Measurements from ENCODE around the gene LMO2.

The LMO2 gene

GRCh38 chr11:33869481-33870422 is 22.1 kb downstream of the LMO2 start (continued):
- TF ChIP-seq, protein P1, sequence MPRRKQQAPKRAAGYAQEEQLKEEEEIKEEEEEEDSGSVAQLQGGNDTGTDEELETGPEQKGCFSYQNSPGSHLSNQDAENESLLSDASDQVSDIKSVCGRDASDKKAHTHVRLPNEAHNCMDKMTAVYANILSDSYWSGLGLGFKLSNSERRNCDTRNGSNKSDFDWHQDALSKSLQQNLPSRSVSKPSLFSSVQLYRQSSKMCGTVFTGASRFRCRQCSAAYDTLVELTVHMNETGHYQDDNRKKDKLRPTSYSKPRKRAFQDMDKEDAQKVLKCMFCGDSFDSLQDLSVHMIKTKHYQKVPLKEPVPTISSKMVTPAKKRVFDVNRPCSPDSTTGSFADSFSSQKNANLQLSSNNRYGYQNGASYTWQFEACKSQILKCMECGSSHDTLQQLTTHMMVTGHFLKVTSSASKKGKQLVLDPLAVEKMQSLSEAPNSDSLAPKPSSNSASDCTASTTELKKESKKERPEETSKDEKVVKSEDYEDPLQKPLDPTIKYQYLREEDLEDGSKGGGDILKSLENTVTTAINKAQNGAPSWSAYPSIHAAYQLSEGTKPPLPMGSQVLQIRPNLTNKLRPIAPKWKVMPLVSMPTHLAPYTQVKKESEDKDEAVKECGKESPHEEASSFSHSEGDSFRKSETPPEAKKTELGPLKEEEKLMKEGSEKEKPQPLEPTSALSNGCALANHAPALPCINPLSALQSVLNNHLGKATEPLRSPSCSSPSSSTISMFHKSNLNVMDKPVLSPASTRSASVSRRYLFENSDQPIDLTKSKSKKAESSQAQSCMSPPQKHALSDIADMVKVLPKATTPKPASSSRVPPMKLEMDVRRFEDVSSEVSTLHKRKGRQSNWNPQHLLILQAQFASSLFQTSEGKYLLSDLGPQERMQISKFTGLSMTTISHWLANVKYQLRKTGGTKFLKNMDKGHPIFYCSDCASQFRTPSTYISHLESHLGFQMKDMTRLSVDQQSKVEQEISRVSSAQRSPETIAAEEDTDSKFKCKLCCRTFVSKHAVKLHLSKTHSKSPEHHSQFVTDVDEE (CRISPR knock-in tag; IDR thresholded peaks at IDR 0.05): no peak
- TF ChIP-seq SNAI2 (CRISPR knock-in tag; IDR thresholded peaks at IDR 0.05) (no peak), ZNF565 (CRISPR knock-in tag; conservative IDR thresholded peaks at IDR 0.05; ENCODE audit: low read depth) (no peak), ARNTL (CRISPR knock-in tag; IDR thresholded peaks at IDR 0.05; ENCODE audit: borderline replicate concordance, low read depth) (no peak)

- no peak for TF ChIP-seq POU6F1 (CRISPR knock-in tag; IDR thresholded peaks at IDR 0.05; ENCODE audit: borderline replicate concordance, low read depth)
- no peak for TF ChIP-seq ZNF70 (CRISPR knock-in tag; IDR thresholded peaks at IDR 0.05)
- no peak for ATAC-seq
Measured at GRCh38 chr11:33868647-33869461, 23.0 kb downstream of the LMO2 start.

DNA sequence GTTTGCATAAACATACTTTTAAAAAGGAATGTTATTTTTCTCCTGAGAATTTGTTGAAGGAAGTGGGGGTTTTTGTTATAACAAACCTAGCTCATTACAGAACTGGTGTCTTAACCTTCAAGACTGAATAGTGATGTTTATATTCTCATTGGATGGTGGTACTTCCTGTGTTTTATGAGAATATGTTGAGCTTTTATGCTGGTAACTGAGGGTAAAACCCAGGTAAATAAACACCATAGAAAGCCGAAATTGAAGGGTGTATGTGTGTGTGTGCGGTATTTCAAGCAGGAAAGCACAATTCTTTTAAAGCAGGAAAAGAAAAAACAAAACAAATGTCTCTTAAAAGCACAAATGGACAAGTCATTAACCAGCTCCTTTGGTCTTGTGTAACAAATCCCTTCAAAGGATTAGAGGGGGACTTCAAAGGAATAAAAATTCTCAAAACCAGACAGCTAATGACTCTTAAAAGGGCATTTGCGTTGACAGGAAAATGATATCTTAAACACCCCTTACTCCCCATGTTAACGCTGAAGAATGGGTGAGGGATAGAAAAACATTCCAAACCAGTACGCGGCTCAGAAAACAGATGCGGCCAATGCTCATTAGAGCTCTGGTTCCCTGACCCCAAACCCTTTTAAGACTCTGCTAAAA is 23.8 kb downstream of the LMO2 start:
- no peak for ATAC-seq

GRCh38 chr11:33867561-33867960 is 24.3 kb downstream of the LMO2 start:
- no peak for TF ChIP-seq PATZ1 (CRISPR knock-in tag; IDR thresholded peaks at IDR 0.05; ENCODE audit: borderline replicate concordance)
- no peak for TF ChIP-seq GLIS3 (CRISPR knock-in tag; IDR thresholded peaks at IDR 0.05)
- TF ChIP-seq CSDC2 (CRISPR knock-in tag; IDR thresholded peaks at IDR 0.05): no peak
- no peak for TF ChIP-seq RARB (CRISPR knock-in tag; IDR thresholded peaks at IDR 0.05)
- TF ChIP-seq, protein P1 (CRISPR knock-in tag; IDR thresholded peaks at IDR 0.05): no peak
- TF ChIP-seq ARNTL (CRISPR knock-in tag; IDR thresholded peaks at IDR 0.05; ENCODE audit: borderline replicate concordance, low read depth): no peak
- no peak for TF ChIP-seq OSR1 (CRISPR knock-in tag; IDR thresholded peaks at IDR 0.05)
- no peak for TF ChIP-seq PPARA (CRISPR knock-in tag; IDR thresholded peaks at IDR 0.05; ENCODE audit: borderline replicate concordance)
- no peak for ATAC-seq

More for the DNA sequence above, 23.8 kb downstream of the LMO2 start:
- TF ChIP-seq PPARA (CRISPR knock-in tag; IDR thresholded peaks at IDR 0.05; ENCODE audit: borderline replicate concordance) (no peak), ZFP3 (CRISPR knock-in tag; IDR thresholded peaks at IDR 0.05) (no peak), TOX (CRISPR knock-in tag; IDR thresholded peaks at IDR 0.05; ENCODE audit: borderline replicate concordance) (no peak), TCF4 (CRISPR knock-in tag; IDR thresholded peaks at IDR 0.05; ENCODE audit: borderline replicate concordance) (no peak), ESRRG (CRISPR knock-in tag; IDR thresholded peaks at IDR 0.05) (no peak), ARNTL (CRISPR knock-in tag; IDR thresholded peaks at IDR 0.05; ENCODE audit: borderline replicate concordance, low read depth) (no peak), ZNF8 (CRISPR knock-in tag; IDR thresholded peaks at IDR 0.05) (no peak), SNAI2 (CRISPR knock-in tag; IDR thresholded peaks at IDR 0.05) (no peak), OSR1 (CRISPR knock-in tag; IDR thresholded peaks at IDR 0.05) (no peak), CSDC2 (CRISPR knock-in tag; IDR thresholded peaks at IDR 0.05) (no peak)
- TF ChIP-seq, protein P1 (CRISPR knock-in tag; IDR thresholded peaks at IDR 0.05): no peak
